ENCODE data around the gene RASSF5.

DNA sequence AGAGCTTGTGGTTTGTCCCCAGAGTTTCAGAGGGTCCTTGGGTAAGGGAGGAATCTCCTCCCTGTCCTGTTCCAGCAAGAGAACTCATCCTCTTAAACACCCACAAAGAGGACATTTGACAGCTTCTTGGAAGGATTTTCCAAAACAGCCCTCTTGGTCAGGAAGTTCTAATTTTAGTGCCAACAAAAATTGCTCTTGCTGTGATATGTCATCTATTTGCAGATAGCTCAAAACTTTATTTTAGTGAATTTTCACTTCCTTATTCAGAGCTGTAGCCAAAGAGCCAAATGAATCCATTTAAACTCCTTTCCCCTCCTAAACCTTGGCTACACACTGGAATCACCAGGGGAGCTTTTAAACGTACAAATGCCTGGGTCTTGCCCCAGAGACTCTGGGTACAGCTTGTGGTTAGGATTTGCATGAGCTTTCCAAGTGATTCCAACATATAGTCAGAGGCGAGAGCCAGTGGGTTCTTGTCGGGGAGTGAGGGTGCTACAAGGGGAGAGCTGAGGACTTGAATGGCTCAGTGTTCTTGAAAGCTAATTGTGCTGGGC, 11.8 kb upstream of the RASSF5 start:
- no peak for TF ChIP-seq PPARD (CRISPR knock-in tag; IDR thresholded peaks at IDR 0.05)
- TF ChIP-seq, protein P1, sequence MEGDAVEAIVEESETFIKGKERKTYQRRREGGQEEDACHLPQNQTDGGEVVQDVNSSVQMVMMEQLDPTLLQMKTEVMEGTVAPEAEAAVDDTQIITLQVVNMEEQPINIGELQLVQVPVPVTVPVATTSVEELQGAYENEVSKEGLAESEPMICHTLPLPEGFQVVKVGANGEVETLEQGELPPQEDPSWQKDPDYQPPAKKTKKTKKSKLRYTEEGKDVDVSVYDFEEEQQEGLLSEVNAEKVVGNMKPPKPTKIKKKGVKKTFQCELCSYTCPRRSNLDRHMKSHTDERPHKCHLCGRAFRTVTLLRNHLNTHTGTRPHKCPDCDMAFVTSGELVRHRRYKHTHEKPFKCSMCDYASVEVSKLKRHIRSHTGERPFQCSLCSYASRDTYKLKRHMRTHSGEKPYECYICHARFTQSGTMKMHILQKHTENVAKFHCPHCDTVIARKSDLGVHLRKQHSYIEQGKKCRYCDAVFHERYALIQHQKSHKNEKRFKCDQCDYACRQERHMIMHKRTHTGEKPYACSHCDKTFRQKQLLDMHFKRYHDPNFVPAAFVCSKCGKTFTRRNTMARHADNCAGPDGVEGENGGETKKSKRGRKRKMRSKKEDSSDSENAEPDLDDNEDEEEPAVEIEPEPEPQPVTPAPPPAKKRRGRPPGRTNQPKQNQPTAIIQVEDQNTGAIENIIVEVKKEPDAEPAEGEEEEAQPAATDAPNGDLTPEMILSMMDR (IDR thresholded peaks at IDR 0.05 in 2 of 3, conservative IDR thresholded peaks at IDR 0.05 in 1 of 3; ENCODE audit: insufficient read depth in 2 of 3, low read depth in 1 of 3, low read length in 3 of 3) = no peak

Data from K562 (cell line).